Progenitor cell of endocrine pancreas (in vitro differentiated cells): Measurements from ENCODE around the gene USP49. TPM values are rescaled to one million over a fixed set of nuclear protein-coding genes. Genes with fewer than 3 reads are reported as not detected.

Experiments used
- DNase-seq: peaks from one replicate; pipeline ENCODE4 v3.0.0; 2021; ENCODE audit warnings: low spot score; ENCODE audit not compliant: unreplicated experiment
- H3K27ac Mint-ChIP-seq: 2 replicates; pipeline ENCODE4 v1.8.0; 2021; ENCODE audit warnings: mild to moderate bottlenecking, moderate library complexity, mixed read lengths
- H3K27me3 Mint-ChIP-seq: 2 replicates; pipeline ENCODE4 v1.8.0; 2021; ENCODE audit warnings: mixed read lengths
- H3K36me3 Mint-ChIP-seq: 2 replicates; pipeline ENCODE4 v1.8.0; 2022; ENCODE audit warnings: mixed read lengths; ENCODE audit not compliant: insufficient read depth
- H3K4me1 Mint-ChIP-seq: 2 replicates; pipeline ENCODE4 v1.8.0; 2021; ENCODE audit warnings: low read depth, mixed read lengths
- H3K4me3 Mint-ChIP-seq: 2 replicates; pipeline ENCODE4 v1.8.0; 2021; ENCODE audit warnings: low read depth, mild to moderate bottlenecking, moderate library complexity, mixed read lengths
- H3K9me3 Mint-ChIP-seq: 2 replicates; pipeline ENCODE4 v1.8.0; 2021; ENCODE audit warnings: low read depth, mixed read lengths
- CTCF ChIP-seq: fragments of 200-600 bp; sonication (generic); IDR thresholded peaks from one replicate; pipeline ENCODE4 v1.5.0; 2021; ENCODE audit warnings: antibody characterized with exemption, mild to moderate bottlenecking; ENCODE audit not compliant: unreplicated experiment
- total RNA-seq: library from RNA; stranded (reverse); gene quantifications from 2 replicates; pipeline ENCODE4 v1.2.1, GENCODE V29; 2021

USP49 gene
- total RNA-seq, 1 donor from 2014 or later = 19.4 TPM

GRCh38 chr6:41784581-41785171 is 110.5 kb downstream of the USP49 start:
- Mint-ChIP-seq H3K27me3 (peaks cover 8% of the 10 kb centered on the region), H3K36me3 (peaks cover 3% of the 10 kb centered on the region), H3K4me3 (peak overlapping the region; percentile 52), H3K9me3 (no peaks in the 10 kb centered on the region), H3K4me1 (peaks cover 19% of the 10 kb centered on the region), H3K27ac (no peak overlapping the region)
- TF ChIP-seq CTCF = no peak
- DNase-seq = no peak

- Mint-ChIP-seq H3K27me3 (peaks cover 8% of the 10 kb centered on the region), H3K4me1 (peaks cover 22% of the 10 kb centered on the region), H3K4me3 (no peak overlapping the region), H3K9me3 (no peaks in the 10 kb centered on the region), H3K36me3 (no peaks in the 10 kb centered on the region), H3K27ac (no peak overlapping the region)
- DNase-seq = no peak
- no peak for TF ChIP-seq CTCF
Observed at GRCh38 chr6:41783106-41783780, 111.9 kb downstream of the USP49 start.

- H3K27me3 Mint-ChIP-seq = peaks cover 8% of the 10 kb centered on the region
- H3K4me1 Mint-ChIP-seq = peaks cover 22% of the 10 kb centered on the region
- no peak for TF ChIP-seq CTCF
- peak overlapping the region; percentile 25 for H3K27ac Mint-ChIP-seq
- H3K9me3 Mint-ChIP-seq = no peaks in the 10 kb centered on the region
- peak overlapping the region; percentile 86 for H3K4me3 Mint-ChIP-seq
- no peak for DNase-seq
- no peaks in the 10 kb centered on the region for H3K36me3 Mint-ChIP-seq
Observed at GRCh38 chr6:41781366-41781730, 113.8 kb downstream of the USP49 start.

- TF ChIP-seq CTCF = no peak
- Mint-ChIP-seq H3K27ac (peak within 1 kb of the TSS; percentile 86), H3K36me3 (no peaks in the 10 kb centered on the region), H3K4me3 (peak within 1 kb of the TSS; percentile 86), H3K27me3 (peaks cover 8% of the 10 kb centered on the region), H3K4me1 (peaks cover 20% of the 10 kb centered on the region), H3K9me3 (no peaks in the 10 kb centered on the region)
- DNase-seq = no peak
Observed at GRCh38 chr6:41780551-41781365, 114.4 kb downstream of the USP49 start, which contains the start of gene PRICKLE4. Gene PRICKLE4, plus strand, starts transcription at chr6:41780782. Its CDS starts 2,692 bp downstream, at chr6:41783474.

GRCh38 chr6:41779788-41780550 is 115.2 kb downstream of the USP49 start, which contains the start of gene FRS3:
Gene FRS3, minus strand, starts transcription at chr6:41779900. Its CDS starts 2,913 bp downstream, at chr6:41776987.
- DNase-seq = peak; percentile 100
- H3K27ac Mint-ChIP-seq = peak within 1 kb of the TSS; percentile 86
- H3K4me3 Mint-ChIP-seq = peak within 1 kb of the TSS; percentile 93
- no peaks in the 10 kb centered on the region for H3K9me3 Mint-ChIP-seq
- no peaks in the 10 kb centered on the region for H3K36me3 Mint-ChIP-seq
- peaks cover 8% of the 10 kb centered on the region for H3K27me3 Mint-ChIP-seq
- TF ChIP-seq CTCF = peak; percentile 94
- H3K4me1 Mint-ChIP-seq = peaks cover 18% of the 10 kb centered on the region
